Renal pelvis (tissue), 4 donors: ENCODE data around the gene BBS1. TPM values are rescaled to one million over a fixed set of nuclear protein-coding genes. Genes with fewer than 3 reads are reported as not detected.

Source experiments
- DNase-seq: peaks from one replicate; pipeline ENCODE4 v3.0.0-alpha.2; 2013
- polyA plus RNA-seq, 3 donors: library from polyadenylated mRNA; unstranded; fragments of 120-200 nt; gene quantifications; one replicate each; pipeline ENCODE4 v1.2.1, GENCODE V29; 2013; ENCODE audit not compliant: insufficient read length in 3 of 3

The BBS1 gene
- polyA plus RNA-seq, 3 donors: 69.6 to 103 (median 93.6) TPM

DNA sequence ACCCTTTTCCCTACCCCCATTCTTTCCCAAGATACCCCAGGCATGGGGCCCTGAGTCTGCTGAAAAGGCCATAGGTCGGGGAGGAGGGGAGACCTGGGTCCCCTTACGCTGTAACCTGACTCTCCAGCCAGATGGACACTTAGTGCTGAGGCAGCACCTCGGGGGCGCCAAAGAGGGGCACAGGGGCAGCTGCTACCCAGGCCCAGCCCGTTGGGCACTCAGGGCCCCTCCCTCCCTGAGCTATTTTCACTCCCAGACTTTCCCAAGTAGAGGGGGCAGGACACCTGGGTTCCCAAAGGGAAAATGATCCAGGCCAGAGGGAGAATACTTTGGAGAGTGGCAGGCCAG, 37.2 kb downstream of the BBS1 start:
- no peak for DNase-seq

DNA sequence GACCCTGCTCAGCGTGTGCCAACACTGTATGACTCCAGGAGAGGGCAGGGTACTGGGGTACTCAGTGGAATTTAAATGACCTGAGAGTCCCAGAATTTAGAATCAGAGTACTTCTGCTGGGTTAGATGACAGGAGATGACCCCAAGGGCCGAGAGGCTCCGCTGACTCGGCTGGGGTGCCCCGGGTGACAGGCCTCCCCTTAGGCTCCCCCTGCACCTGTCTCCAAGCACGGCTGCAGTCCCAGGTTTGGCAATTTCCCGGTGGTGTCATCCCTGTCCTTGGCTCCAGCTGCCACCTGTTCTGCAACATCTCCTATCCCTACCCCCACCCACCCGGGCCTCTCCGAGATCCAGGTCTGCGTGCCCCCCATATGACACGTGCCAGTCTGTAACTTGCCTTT, 37.6 kb downstream of the BBS1 start:
- DNase-seq: no peak

DNA sequence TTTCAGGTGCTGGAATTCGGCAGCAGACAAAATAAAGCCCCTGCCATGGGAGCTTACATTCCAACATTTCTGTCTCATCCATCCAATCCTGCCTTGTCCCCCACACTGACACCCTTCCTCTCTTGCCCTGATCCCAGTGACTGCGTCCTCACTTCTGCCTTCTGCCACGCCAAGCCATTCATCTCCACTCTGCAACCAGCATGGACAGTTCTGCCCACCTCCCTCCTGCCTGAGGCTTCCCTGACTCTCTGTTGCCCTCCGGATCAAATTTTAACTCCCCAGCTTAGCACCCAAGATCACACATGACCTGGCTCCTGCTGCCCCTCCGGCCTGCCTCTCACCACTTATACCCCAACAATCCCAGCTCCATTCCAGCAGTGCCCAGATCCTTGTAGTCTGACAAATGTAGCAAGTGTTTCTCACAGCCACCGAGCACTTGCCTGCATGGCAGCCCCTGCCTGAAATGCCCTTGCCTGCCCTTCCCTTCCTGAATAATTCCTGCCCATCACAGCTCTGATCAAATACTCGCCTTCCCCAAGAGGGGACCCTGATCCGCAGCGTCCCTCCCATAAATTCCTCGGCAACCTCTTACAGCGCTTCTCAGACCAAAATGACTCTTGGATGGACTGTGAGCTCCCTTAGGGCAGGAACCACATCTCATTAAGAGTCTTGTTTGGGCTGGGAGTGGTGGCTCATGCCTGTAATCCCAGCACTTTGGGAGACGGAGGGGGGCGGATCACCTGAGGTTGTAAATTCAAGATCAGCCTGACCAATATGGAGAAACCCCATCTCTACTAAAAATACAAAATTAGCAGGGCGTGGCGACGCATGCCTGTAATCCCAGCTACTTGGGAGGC, 38.6 kb downstream of the BBS1 start:
- no peak for DNase-seq

- DNase-seq: no peak
Observed at GRCh38 chr11:66549696-66550095, 39.3 kb downstream of the BBS1 start.

- no peak for DNase-seq
Observed at GRCh38 chr11:66550887-66551286, 40.5 kb downstream of the BBS1 start.

DNA sequence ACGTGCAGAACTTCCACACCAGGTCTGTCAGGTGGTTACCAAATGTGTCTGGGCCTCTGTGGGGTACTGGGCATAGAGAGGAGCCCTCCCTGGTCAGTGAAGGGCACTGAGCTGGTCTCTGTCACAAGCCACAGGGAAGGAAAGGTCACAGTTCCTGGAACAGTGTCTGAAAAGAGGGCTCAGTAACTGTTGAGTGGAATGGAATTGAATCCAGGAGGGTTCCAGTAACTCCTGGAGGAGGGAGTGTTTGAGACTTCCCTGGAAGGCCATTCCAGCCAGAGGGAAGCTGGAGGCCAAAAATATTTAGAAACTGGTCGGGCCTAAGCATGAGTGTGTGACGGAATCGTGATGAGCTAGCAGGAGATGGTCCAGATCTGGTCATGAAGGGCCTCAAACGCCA, 44.2 kb downstream of the BBS1 start:
- no peak for DNase-seq

GRCh38 chr11:66555416-66555815, 45.0 kb downstream of the BBS1 start:
- no peak for DNase-seq

DNA sequence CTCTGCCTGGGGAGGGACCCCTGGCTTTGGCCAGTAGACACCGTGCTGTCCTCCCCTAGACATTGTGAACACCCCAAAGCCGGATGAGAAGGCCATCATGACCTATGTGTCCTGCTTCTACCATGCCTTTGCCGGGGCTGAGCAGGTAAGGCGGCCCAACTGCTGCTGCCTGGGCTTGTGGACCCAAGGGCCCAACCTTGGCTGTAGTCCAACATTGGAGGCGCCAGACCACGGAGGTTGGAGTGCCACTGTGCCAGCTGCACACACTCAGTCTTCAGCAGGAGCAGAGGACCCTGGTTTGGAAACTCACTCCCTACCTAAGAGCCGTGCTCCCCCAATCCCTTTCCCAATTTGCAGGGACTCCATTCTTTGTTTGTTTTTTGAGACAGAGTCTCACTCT, 45.7 kb downstream of the BBS1 start:
- DNase-seq: no peak

GRCh38 chr11:66557733-66558326, 47.4 kb downstream of the BBS1 start:
- DNase-seq: no peak

GRCh38 chr11:66559142-66559865, 48.9 kb downstream of the BBS1 start:
- DNase-seq: no peak

- no peak for DNase-seq
Observed at GRCh38 chr11:66559866-66560676, 49.6 kb downstream of the BBS1 start.

DNA sequence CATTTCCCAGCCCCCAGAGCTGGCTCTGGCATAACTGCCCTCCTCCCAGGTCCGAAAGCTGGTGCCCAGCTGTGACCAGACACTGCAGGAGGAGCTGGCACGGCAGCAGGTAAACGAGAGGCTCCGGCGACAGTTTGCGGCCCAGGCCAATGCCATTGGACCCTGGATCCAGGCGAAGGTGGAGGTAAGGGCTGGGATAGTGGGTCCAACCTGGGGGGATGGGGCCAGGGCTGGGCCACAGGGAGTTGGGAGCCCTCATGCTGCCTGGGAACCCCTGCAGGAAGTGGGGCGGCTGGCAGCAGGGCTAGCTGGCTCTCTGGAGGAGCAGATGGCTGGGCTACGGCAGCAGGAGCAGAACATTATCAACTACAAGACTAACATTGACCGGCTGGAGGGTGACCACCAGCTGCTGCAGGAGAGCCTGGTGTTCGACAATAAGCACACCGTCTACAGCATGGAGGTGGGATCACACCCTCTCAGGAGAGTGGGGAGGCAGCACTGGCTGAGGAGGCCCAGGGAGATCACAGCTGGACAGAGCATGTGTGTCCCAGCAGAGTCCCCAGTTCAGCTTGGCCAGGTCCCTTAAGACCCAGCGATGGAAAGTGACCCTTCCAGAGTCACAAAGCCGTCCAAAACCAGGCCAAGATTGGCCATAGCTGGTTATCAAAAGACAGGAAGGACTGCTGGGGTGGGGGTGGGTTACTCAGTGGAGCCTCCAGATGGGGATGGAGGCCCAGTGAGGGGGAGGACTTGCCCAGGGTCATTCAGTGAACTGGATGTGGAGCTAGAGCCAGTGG, 50.9 kb downstream of the BBS1 start:
- DNase-seq: no peak

GRCh38 chr11:66561975-66562248, 51.5 kb downstream of the BBS1 start:
- no peak for DNase-seq

DNA sequence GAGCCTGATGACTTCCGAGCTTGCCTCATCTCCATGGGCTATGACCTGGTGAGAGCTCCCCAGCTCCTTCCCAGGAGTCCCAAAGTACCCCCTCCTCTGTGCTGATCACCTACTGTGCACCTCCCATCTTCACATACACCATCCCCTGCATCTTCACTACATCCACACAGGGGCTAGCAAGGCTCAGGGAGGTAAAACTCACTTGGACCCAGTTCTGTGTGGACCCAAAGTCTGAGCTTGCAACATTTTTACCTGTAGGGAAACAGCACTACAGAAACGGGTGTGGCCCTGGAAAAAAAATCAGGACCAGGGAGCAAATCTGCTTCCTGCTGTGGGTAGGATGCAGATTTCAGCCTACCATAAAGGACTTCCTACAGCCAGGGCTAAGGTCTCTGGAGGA, 51.8 kb downstream of the BBS1 start:
- DNase-seq: no peak

GRCh38 chr11:66562907-66563583, 52.6 kb downstream of the BBS1 start:
- DNase-seq: no peak

DNA sequence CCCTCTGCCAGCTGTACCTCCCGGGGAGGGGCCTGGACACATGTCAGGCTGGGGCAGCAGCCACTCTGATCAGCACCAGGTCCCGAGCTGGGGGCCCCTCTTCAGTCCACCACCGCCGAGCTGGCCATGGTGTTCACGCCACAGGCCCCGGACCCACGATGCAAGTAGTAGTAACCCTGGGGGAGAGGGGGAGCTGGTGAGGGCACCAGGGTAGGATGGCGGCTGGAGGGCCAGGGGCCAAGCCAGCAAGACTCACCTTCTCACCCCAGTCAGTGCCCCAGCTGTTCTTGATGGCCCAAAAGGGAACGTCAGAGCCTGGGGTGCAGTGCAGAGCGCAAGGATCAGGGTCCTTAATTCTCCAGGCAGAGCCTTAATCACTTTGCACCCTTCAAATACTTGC, 53.4 kb downstream of the BBS1 start:
- no peak for DNase-seq

GRCh38 chr11:66564538-66564937, 54.1 kb downstream of the BBS1 start:
- no peak for DNase-seq

GRCh38 chr11:66564984-66565383, 54.5 kb downstream of the BBS1 start:
- no peak for DNase-seq

DNA sequence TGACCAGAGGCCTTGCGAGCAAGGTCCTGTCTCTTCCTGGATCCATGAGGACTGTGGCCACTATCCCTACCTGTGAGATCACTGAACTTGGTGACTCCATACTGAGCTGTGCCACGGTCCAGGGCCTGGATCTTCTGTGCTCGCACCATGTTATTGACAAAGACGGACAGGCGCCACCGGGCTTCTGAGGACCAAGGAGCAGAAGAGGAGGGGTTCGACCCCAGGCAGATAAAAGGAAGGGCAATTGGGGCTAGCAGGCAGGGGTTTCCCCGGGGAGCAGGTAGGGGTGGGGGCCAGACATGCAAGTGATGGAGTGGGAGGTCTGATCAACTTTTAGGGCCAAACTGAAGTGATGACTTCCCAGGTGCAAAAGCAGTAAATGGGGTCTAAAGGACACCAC, 55.8 kb downstream of the BBS1 start:
- no peak for DNase-seq

- no peak for DNase-seq
Observed at GRCh38 chr11:66567787-66568123, 57.3 kb downstream of the BBS1 start.
